BLaER1 treated with 17β-estradiol and CSF1 and Interleukin-3, amounts not matched to agents 10 nM and 100 nM (cell line): ENCODE results near the gene PPP2R5B.

Source experiments
- H3K27ac ChIP-seq, 11 experiments: shearing (Covaris generic); formaldehyde crosslinking; 2 replicates each; pipeline ENCODE4 v1.8.1; 2022
- H3K27me3 ChIP-seq, 11 experiments: shearing (Covaris generic); formaldehyde crosslinking; 2 replicates each; pipeline ENCODE4 v1.8.1; 2022
- H3K36me3 ChIP-seq, 11 experiments: shearing (Covaris generic); formaldehyde crosslinking; 2 replicates each; pipeline ENCODE4 v1.8.1; 2022
- H3K4me1 ChIP-seq, 10 experiments: shearing (Covaris generic); formaldehyde crosslinking; 2 replicates each; pipeline ENCODE4 v1.8.1; 2022
- H3K4me2 ChIP-seq, 11 experiments: shearing (Covaris generic); formaldehyde crosslinking; 2 replicates each; pipeline ENCODE4 v1.8.1; 2022
- H3K4me3 ChIP-seq, 10 experiments: shearing (Covaris generic); formaldehyde crosslinking; 2 replicates each; pipeline ENCODE4 v1.8.1; 2022
- H3K9ac ChIP-seq, 11 experiments: shearing (Covaris generic); formaldehyde crosslinking; 2 replicates each; pipeline ENCODE4 v1.8.1; 2022
- H3K9me3 ChIP-seq, 11 experiments: shearing (Covaris generic); formaldehyde crosslinking; replicated peaks in 1 of 11; 2 replicates each; pipeline ENCODE4 v1.8.1; 2022
- H4K20me1 ChIP-seq, 11 experiments: shearing (Covaris generic); formaldehyde crosslinking; 2 replicates each; pipeline ENCODE4 v1.8.1; 2022
- Cebpa-rat ChIP-seq, 11 experiments: shearing (Covaris generic); IDR thresholded peaks; 2 replicates each; pipeline ENCODE4 v1.8.1; 2022

Gene PPP2R5B

DNA sequence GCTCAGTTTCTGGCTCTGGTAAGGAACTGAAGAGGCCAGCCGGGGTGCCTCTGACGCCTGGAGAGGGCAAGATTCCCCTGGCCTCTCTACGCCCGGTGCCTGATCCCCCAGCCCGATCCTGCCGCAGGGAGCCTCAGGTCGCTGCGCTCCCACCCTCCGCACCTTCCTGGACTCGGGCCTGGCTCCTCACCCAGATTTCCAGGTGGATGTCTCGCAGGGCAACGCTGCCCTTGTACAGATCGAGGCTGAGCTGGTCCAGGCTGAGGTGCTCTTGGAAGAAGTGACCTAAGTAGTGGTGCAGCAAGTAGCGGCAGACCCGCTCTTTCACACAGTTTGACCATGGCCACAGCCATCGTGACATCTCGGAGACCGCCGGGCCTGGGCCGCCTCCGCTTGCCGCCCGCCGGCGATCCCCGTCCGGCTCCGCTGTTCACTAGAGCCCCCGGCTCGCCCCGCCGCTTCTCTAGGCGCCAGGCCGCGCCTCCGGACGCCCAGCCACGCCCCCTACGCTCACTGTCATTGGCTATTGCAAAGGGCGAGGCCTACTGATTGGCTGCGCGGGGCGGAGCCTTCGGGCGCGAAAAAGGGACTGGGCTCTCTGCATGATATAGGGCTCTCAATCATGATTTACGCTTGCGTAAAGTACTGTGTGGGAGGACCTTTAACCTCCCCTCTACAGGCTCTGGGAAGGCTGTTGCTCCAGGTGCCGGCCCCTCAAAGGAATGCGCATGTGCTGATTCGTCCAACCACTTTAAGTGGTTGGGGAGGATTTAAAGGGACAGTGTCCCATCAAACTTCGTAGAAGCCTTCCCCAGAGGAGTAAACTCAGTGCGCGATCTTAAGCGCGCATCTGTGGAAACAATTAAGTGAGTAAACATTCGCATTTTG lies 7.5 kb upstream of the PPP2R5B start, which contains the start of gene ATG2A:
Gene ATG2A, minus strand, starts transcription at position 435 of the 888 bp plus-strand sequence. Its CDS starts 74 bp downstream, at position 361.
- no peaks in the 10 kb centered on the region for H3K27me3 ChIP-seq
- peak within 1 kb of the TSS; percentile 90 to 98 (median 96) for H3K4me2 ChIP-seq
- H3K9ac ChIP-seq = peak within 1 kb of the TSS; percentile 87 to 95 (median 91)
- H3K27ac ChIP-seq = peak within 1 kb of the TSS; percentile 57 to 90 (median 86)
- no peaks in the 10 kb centered on the region for H3K9me3 ChIP-seq
- H3K4me3 ChIP-seq = peak within 1 kb of the TSS; percentile 68 to 91 (median 78)
- TF ChIP-seq Cebpa-rat (IDR thresholded peaks at IDR 0.05) = no peak
- H3K4me1 ChIP-seq = peaks cover 46 to 61% (median 57%) of the 10 kb centered on the region in 10 experiments
- H3K36me3 ChIP-seq = peaks cover 22 to 26% (median 24%) of the 10 kb centered on the region in 11 experiments
- H4K20me1 ChIP-seq = peaks cover 0 to 18% (median 0%) of the 10 kb centered on the region in 11 experiments; a peak in 6 of 22 replicates

DNA sequence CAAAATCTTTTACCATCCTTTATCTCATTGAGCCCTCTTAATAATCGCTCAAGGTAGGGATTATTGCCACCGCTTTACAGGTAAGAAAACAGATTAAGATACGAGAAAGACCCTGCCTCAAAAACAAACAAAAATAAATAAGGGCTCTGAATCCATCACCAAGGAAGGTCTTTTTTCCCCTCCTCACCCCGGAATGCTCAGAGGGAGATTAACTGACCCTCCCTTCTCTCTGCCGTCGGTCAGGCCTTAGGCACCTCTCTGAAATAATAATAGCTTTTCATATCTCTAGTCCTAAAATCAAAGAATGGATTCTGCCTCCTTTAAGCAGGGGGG lies 6.9 kb upstream of the PPP2R5B start:
- Histone ChIP-seq H3K27ac (peak overlapping the region; percentile 1 to 74 (median 57); a peak in 20 of 22 replicates), H3K9ac (peak overlapping the region; percentile 52 to 87 (median 74)), H3K4me2 (peak overlapping the region; percentile 80 to 97 (median 87)), H3K9me3 (no peaks in the 10 kb centered on the region), H4K20me1 (peaks cover 0 to 18% (median 0%) of the 10 kb centered on the region in 11 experiments; a peak in 6 of 22 replicates), H3K27me3 (no peaks in the 10 kb centered on the region), H3K4me1 (peaks cover 46 to 65% (median 57%) of the 10 kb centered on the region in 10 experiments), H3K4me3 (peak overlapping the region; percentile 55 to 91 (median 71)), H3K36me3 (peaks cover 17 to 20% (median 19%) of the 10 kb centered on the region in 11 experiments)
- TF ChIP-seq Cebpa-rat (IDR thresholded peaks at IDR 0.05) = no peak

- Histone ChIP-seq H3K36me3 (peaks cover 13 to 16% (median 15%) of the 10 kb centered on the region in 11 experiments), H3K4me2 (peak overlapping the region; percentile 80 to 97 (median 87)), H3K27ac (peak overlapping the region; percentile 1 to 74 (median 57); a peak in 19 of 22 replicates), H3K9ac (peak overlapping the region; percentile 52 to 87 (median 74)), H4K20me1 (peaks cover 0 to 18% (median 0%) of the 10 kb centered on the region in 11 experiments; a peak in 6 of 22 replicates), H3K9me3 (no peaks in the 10 kb centered on the region), H3K27me3 (no peaks in the 10 kb centered on the region), H3K4me1 (peaks cover 46 to 69% (median 58%) of the 10 kb centered on the region in 10 experiments), H3K4me3 (peak overlapping the region; percentile 55 to 91 (median 71))
- no peak for TF ChIP-seq Cebpa-rat (IDR thresholded peaks at IDR 0.05)
Observed at GRCh38 chr11:64918017-64918416, 6.5 kb upstream of the PPP2R5B start.

GRCh38 chr11:64919627-64920026 lies 4.9 kb upstream of the PPP2R5B start:
- Histone ChIP-seq H3K4me1 (peaks cover 55 to 84% (median 72%) of the 10 kb centered on the region in 10 experiments), H3K27ac (peak overlapping the region in 7 of 11 experiments; percentile 29 to 74 (median 49); a peak in 13 of 22 replicates), H3K27me3 (no peaks in the 10 kb centered on the region; a peak in 1 of 22 replicates), H4K20me1 (peaks cover 0 to 15% (median 0%) of the 10 kb centered on the region in 11 experiments; a peak in 6 of 22 replicates), H3K4me3 (peak overlapping the region in 3 of 10 experiments; percentile 11 to 34 (median 28); a peak in 3 of 20 replicates), H3K36me3 (no peaks in the 10 kb centered on the region), H3K4me2 (peak overlapping the region; percentile 80 to 97 (median 87)), H3K9ac (peak overlapping the region in 9 of 11 experiments; percentile 1 to 76 (median 44); a peak in 14 of 22 replicates), H3K9me3 (no peaks in the 10 kb centered on the region)
- no peak for TF ChIP-seq Cebpa-rat (IDR thresholded peaks at IDR 0.05)

GRCh38 chr11:64920124-64920523 lies 4.4 kb upstream of the PPP2R5B start:
- peak overlapping the region in 7 of 11 experiments; percentile 29 to 74 (median 49); a peak in 14 of 22 replicates for H3K27ac ChIP-seq
- H3K27me3 ChIP-seq = peaks cover 0 to 3% (median 0%) of the 10 kb centered on the region in 11 experiments; a peak in 3 of 22 replicates
- peaks cover 55 to 89% (median 74%) of the 10 kb centered on the region in 10 experiments for H3K4me1 ChIP-seq
- H3K4me3 ChIP-seq = peak overlapping the region in 4 of 10 experiments; percentile 1 to 34 (median 26); a peak in 5 of 20 replicates
- no peaks in the 10 kb centered on the region for H3K36me3 ChIP-seq
- peak overlapping the region in 10 of 11 experiments; percentile 1 to 76 (median 42); a peak in 16 of 22 replicates for H3K9ac ChIP-seq
- TF ChIP-seq Cebpa-rat (IDR thresholded peaks at IDR 0.05) = no peak
- H4K20me1 ChIP-seq = peaks cover 0 to 15% (median 0%) of the 10 kb centered on the region in 11 experiments; a peak in 6 of 22 replicates
- peak overlapping the region; percentile 80 to 97 (median 87) for H3K4me2 ChIP-seq
- H3K9me3 ChIP-seq = no peaks in the 10 kb centered on the region

DNA sequence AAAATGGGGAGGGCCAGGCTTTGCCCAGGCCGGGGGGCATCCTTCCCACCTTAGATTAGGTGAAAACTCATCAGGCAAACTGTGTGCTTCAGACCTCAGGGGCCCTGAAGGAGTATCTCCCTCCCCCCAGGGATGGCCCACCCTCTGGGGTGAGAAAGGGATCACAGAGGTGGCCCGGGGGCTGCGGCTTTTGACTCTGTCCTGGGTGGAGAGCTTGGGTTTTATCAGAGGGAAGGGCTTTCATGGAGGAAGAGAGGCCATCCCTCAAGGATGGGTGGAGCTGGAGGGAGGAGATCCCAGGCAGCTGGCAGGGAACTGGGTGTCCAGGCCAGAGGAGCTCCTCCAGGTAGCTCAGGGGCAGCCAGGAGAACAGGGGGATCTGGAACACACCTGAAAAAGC lies 3.1 kb upstream of the PPP2R5B start:
- H3K4me1 ChIP-seq = peaks cover 56 to 88% (median 73%) of the 10 kb centered on the region in 10 experiments
- H3K27ac ChIP-seq = peak overlapping the region in 2 of 11 experiments; percentile 29 to 32; a peak in 3 of 22 replicates
- peaks cover 0 to 7% (median 0%) of the 10 kb centered on the region in 11 experiments; a peak in 7 of 22 replicates for H4K20me1 ChIP-seq
- no peak for TF ChIP-seq Cebpa-rat (IDR thresholded peaks at IDR 0.05)
- H3K9ac ChIP-seq = peak overlapping the region in 1 of 11 experiments; percentile 9; a peak in 1 of 22 replicates
- peak overlapping the region in 9 of 11 experiments; percentile 80 to 97 (median 87); a peak in 14 of 22 replicates for H3K4me2 ChIP-seq
- peaks cover 0 to 7% (median 0%) of the 10 kb centered on the region in 11 experiments; a peak in 5 of 22 replicates for H3K27me3 ChIP-seq
- no peaks in the 10 kb centered on the region; a peak in 1 of 22 replicates for H3K36me3 ChIP-seq
- H3K4me3 ChIP-seq = no peak overlapping the region
- no peaks in the 10 kb centered on the region for H3K9me3 ChIP-seq

DNA sequence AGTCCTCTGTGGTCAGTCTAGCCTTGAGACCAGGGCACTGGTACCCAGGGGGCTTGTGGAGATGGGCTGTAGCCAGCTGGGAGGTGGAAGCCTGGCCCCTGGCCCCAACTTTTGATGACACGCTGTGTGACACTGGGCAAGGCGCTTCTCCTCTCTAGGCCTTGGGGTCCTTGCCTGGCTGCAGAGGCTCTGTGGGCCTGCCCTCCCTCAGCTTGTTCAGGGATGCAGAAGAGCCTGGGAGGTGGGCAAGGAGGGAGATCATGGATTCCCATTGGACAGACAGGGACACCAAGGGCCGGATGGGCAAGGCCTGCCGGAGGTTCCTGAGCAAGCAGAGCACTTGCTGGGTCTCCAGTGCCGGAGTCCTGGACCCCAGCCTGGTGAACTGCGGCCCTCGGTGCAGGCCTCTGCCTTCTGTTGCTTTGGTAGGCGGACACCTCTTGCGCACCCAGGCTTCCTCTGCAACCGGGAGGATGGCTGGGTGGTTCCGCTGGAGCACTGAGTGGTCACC lies 1.3 kb upstream of the PPP2R5B start:
- Histone ChIP-seq H3K4me1 (peaks cover 49 to 77% (median 65%) of the 10 kb centered on the region in 10 experiments), H3K9ac (peak overlapping the region in 5 of 11 experiments; percentile 65 to 85 (median 79); a peak in 2 of 22 replicates), H3K4me3 (no peak overlapping the region; a peak in 1 of 20 replicates), H3K27me3 (peaks cover 0 to 7% (median 0%) of the 10 kb centered on the region in 11 experiments; a peak in 5 of 22 replicates), H3K9me3 (no peaks in the 10 kb centered on the region), H3K27ac (peak overlapping the region in 3 of 11 experiments; percentile 80 to 90 (median 90); a peak in 2 of 22 replicates), H4K20me1 (peaks cover 0 to 14% (median 0%) of the 10 kb centered on the region in 11 experiments; a peak in 6 of 22 replicates), H3K36me3 (peaks cover 0 to 16% (median 0%) of the 10 kb centered on the region in 11 experiments; a peak in 9 of 22 replicates), H3K4me2 (peak overlapping the region; percentile 85 to 100 (median 99); a peak in 20 of 22 replicates)
- no peak for TF ChIP-seq Cebpa-rat (IDR thresholded peaks at IDR 0.05)

DNA sequence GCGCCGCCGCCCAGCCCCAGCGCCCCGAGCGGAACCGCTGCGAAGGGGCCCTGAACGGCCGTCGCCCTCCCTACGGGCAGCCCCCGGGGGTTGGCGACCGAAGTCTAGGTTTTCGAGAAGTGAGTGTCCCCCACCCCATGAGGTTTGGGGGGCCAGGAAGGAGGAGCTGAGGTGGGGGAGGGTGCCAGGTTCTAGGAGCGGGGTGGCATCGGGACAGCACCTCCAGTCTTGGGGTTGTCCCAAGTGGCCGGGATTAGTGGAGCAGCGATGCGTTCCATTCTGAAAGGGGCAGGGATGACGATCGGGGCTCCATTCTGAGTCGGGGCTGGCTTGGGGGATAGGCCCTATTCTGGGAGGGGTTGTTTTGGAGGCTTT lies 408 bp downstream of the PPP2R5B start:
- H3K9ac ChIP-seq = peak overlapping the region; percentile 65 to 85 (median 82)
- H4K20me1 ChIP-seq = peaks cover 0 to 14% (median 0%) of the 10 kb centered on the region in 11 experiments; a peak in 6 of 22 replicates
- no peak for TF ChIP-seq Cebpa-rat (IDR thresholded peaks at IDR 0.05)
- H3K4me1 ChIP-seq = peaks cover 33 to 61% (median 48%) of the 10 kb centered on the region in 10 experiments
- peak overlapping the region; percentile 85 to 100 (median 99) for H3K4me2 ChIP-seq
- H3K27me3 ChIP-seq = peaks cover 0 to 7% (median 0%) of the 10 kb centered on the region in 11 experiments; a peak in 5 of 22 replicates
- H3K4me3 ChIP-seq = peak overlapping the region; percentile 74 to 94 (median 78)
- H3K27ac ChIP-seq = peak overlapping the region; percentile 76 to 90 (median 82); a peak in 20 of 22 replicates
- peaks cover 0 to 33% (median 5%) of the 10 kb centered on the region in 11 experiments; a peak in 12 of 22 replicates for H3K36me3 ChIP-seq
- H3K9me3 ChIP-seq = no peaks in the 10 kb centered on the region
